GM19397 (cell line): ENCODE measurements around the gene GCGR.
"Not testable (repeated sequence)": the region's sequence is repeated elsewhere in the genome, so short reads cannot be mapped to it uniquely, and the experiment has no call there.

Source experiments
- ATAC-seq: cut with Tn5 transposase; IDR thresholded peaks from one replicate; pipeline ENCODE4 v1.9.1; 2021; ENCODE audit warnings: mild to moderate bottlenecking, moderate library complexity; ENCODE audit not compliant: unreplicated experiment

GCGR gene

GRCh38 chr17:81831957-81832607 lies 28.1 kb downstream of the GCGR start:
- ATAC-seq: no peak

GRCh38 chr17:81832608-81833159 lies 28.7 kb downstream of the GCGR start:
- ATAC-seq: peak; percentile 5

- peak; percentile 86 for ATAC-seq
Measured at GRCh38 chr17:81833160-81833920, 29.4 kb downstream of the GCGR start, which contains the start of gene MCRIP1. Gene MCRIP1, minus strand, starts transcription at chr17:81833291. Its CDS starts 8,785 bp downstream, at chr17:81824506.

GRCh38 chr17:81833921-81834830 lies 30.2 kb downstream of the GCGR start:
- no peak for ATAC-seq

GRCh38 chr17:81834831-81835267 lies 30.9 kb downstream of the GCGR start, which contains the start of gene PPP1R27:
Gene PPP1R27, minus strand, starts transcription at chr17:81835050. Its CDS starts 97 bp downstream, at chr17:81834953.
- no peak for ATAC-seq

GRCh38 chr17:81837641-81838040 lies 33.7 kb downstream of the GCGR start:
- no peak for ATAC-seq

GRCh38 chr17:81838753-81839255 lies 34.9 kb downstream of the GCGR start:
- ATAC-seq: no peak

GRCh38 chr17:81839301-81839700 lies 35.4 kb downstream of the GCGR start:
- ATAC-seq: no peak

GRCh38 chr17:81840059-81840458 lies 36.1 kb downstream of the GCGR start:
- not testable (repeated sequence) for ATAC-seq

- ATAC-seq: no peak
Measured at GRCh38 chr17:81840826-81841778, 37.2 kb downstream of the GCGR start.

- ATAC-seq: no peak
Measured at GRCh38 chr17:81841866-81842265, 37.9 kb downstream of the GCGR start.

- ATAC-seq: no peak
Measured at GRCh38 chr17:81842378-81842724, 38.4 kb downstream of the GCGR start.

GRCh38 chr17:81842725-81843504 lies 39.0 kb downstream of the GCGR start:
- no peak for ATAC-seq

- no peak for ATAC-seq
Measured at GRCh38 chr17:81843713-81844326, 39.9 kb downstream of the GCGR start.

GRCh38 chr17:81844327-81844851 lies 40.4 kb downstream of the GCGR start:
- no peak for ATAC-seq

GRCh38 chr17:81844887-81845286 lies 40.9 kb downstream of the GCGR start:
- ATAC-seq: no peak

GRCh38 chr17:81845361-81845760 lies 41.4 kb downstream of the GCGR start:
- no peak for ATAC-seq
